Measurements from ENCODE around the gene AKR7A3.

- TF ChIP-seq POLR2A (IDR thresholded peaks at IDR 0.05; ENCODE audit: low read depth, low read length) (no peak), POLR2AphosphoS5 (IDR thresholded peaks at IDR 0.05; ENCODE audit: low read depth, low read length) (no peak), TAF1 (IDR thresholded peaks at IDR 0.05; ENCODE audit: borderline replicate concordance, low read depth, low read length) (no peak)
These were observed 13.9 kb downstream of the AKR7A3 start for GRCh38 chr1:19274636-19275035.
